ENCODE data around the gene DTNBP1.
"Not testable (repeated sequence)": the region's sequence is repeated elsewhere in the genome, so short reads cannot be mapped to it uniquely, and the experiment has no call there.

Gene DTNBP1

GRCh38 chr6:15556711-15557110, 106.1 kb downstream of the DTNBP1 start:
- DNase-seq (ENCODE audit: low read depth), result no peak

GRCh38 chr6:15555101-15556038, 107.5 kb downstream of the DTNBP1 start:
- DNase-seq (ENCODE audit: low read depth), result no peak

GRCh38 chr6:15554728-15555100, 108.1 kb downstream of the DTNBP1 start:
- no peak for DNase-seq (ENCODE audit: low read depth)

GRCh38 chr6:15553736-15554294, 109.0 kb downstream of the DTNBP1 start:
- DNase-seq (ENCODE audit: low read depth), result no peak

GRCh38 chr6:15553031-15553430, 109.8 kb downstream of the DTNBP1 start:
- no peak for DNase-seq (ENCODE audit: low read depth)

- no peak for DNase-seq (ENCODE audit: low read depth)
These were observed 111.0 kb downstream of the DTNBP1 start for GRCh38 chr6:15551798-15552197.

GRCh38 chr6:15551262-15551661, 111.6 kb downstream of the DTNBP1 start:
- no peak for DNase-seq (ENCODE audit: low read depth)

GRCh38 chr6:15550546-15551123, 112.2 kb downstream of the DTNBP1 start:
- DNase-seq (ENCODE audit: low read depth), result no peak

- DNase-seq (ENCODE audit: low read depth), result no peak
These were observed 113.5 kb downstream of the DTNBP1 start for GRCh38 chr6:15549371-15549770.

GRCh38 chr6:15547400-15547799, 115.4 kb downstream of the DTNBP1 start:
- DNase-seq (ENCODE audit: low read depth), result no peak

- no peak for DNase-seq (ENCODE audit: low read depth)
These were observed 116.2 kb downstream of the DTNBP1 start for GRCh38 chr6:15546591-15546990.

GRCh38 chr6:15544321-15544900, 118.4 kb downstream of the DTNBP1 start:
- no peak for DNase-seq (ENCODE audit: low read depth)

- not testable (repeated sequence) for DNase-seq (ENCODE audit: low read depth)
These were observed 119.4 kb downstream of the DTNBP1 start for GRCh38 chr6:15543332-15543917.

- no peak for DNase-seq (ENCODE audit: low read depth)
These were observed 123.0 kb downstream of the DTNBP1 start for GRCh38 chr6:15539722-15540270.

- DNase-seq (ENCODE audit: low read depth), result no peak
These were observed 123.9 kb downstream of the DTNBP1 start for GRCh38 chr6:15538766-15539495.

GRCh38 chr6:15538106-15538505, 124.7 kb downstream of the DTNBP1 start:
- DNase-seq (ENCODE audit: low read depth), result no peak

GRCh38 chr6:15536198-15536955, 126.5 kb downstream of the DTNBP1 start:
- peak; percentile 10 for DNase-seq (ENCODE audit: low read depth)

- DNase-seq (ENCODE audit: low read depth), result no peak
These were observed 127.2 kb downstream of the DTNBP1 start for GRCh38 chr6:15535495-15536197.

GRCh38 chr6:15534974-15535373, 127.9 kb downstream of the DTNBP1 start:
- DNase-seq (ENCODE audit: low read depth), result no peak

Data from fibroblast of the conjunctiva (primary cell).